ENCODE data around the gene CDON.

DNA sequence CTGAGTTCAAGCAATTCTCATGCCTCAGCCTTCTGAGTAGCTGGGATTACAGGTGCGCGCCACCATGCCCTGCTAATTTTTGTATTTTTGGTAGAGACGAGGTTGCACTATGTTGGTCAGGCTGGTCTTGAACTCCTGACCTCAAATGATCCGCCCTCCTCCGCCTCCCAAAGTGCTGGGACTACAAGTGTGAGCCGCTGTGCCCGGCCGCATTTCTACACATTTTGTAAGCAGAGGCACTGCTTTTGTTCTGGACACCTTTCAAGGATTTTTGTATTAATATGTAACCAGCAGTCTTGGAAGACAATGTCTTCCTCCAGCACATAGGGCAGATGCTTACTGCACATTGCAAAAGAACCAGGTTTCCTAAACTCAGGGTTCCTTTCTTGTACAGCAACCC is 128.2 kb downstream of the CDON start:
- TF ChIP-seq, protein P1, sequence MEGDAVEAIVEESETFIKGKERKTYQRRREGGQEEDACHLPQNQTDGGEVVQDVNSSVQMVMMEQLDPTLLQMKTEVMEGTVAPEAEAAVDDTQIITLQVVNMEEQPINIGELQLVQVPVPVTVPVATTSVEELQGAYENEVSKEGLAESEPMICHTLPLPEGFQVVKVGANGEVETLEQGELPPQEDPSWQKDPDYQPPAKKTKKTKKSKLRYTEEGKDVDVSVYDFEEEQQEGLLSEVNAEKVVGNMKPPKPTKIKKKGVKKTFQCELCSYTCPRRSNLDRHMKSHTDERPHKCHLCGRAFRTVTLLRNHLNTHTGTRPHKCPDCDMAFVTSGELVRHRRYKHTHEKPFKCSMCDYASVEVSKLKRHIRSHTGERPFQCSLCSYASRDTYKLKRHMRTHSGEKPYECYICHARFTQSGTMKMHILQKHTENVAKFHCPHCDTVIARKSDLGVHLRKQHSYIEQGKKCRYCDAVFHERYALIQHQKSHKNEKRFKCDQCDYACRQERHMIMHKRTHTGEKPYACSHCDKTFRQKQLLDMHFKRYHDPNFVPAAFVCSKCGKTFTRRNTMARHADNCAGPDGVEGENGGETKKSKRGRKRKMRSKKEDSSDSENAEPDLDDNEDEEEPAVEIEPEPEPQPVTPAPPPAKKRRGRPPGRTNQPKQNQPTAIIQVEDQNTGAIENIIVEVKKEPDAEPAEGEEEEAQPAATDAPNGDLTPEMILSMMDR (IDR thresholded peaks at IDR 0.05; ENCODE audit: insufficient read depth, low read length), result no peak
- TF ChIP-seq SPI1 (IDR thresholded peaks at IDR 0.05; ENCODE audit: borderline replicate concordance, low read depth), result no peak
- no peak for TF ChIP-seq GABPA (IDR thresholded peaks at IDR 0.05; ENCODE audit: low read depth)
- TF ChIP-seq POLR2AphosphoS5 (IDR thresholded peaks at IDR 0.05; ENCODE audit: low read depth), result no peak
- TF ChIP-seq, protein P2, sequence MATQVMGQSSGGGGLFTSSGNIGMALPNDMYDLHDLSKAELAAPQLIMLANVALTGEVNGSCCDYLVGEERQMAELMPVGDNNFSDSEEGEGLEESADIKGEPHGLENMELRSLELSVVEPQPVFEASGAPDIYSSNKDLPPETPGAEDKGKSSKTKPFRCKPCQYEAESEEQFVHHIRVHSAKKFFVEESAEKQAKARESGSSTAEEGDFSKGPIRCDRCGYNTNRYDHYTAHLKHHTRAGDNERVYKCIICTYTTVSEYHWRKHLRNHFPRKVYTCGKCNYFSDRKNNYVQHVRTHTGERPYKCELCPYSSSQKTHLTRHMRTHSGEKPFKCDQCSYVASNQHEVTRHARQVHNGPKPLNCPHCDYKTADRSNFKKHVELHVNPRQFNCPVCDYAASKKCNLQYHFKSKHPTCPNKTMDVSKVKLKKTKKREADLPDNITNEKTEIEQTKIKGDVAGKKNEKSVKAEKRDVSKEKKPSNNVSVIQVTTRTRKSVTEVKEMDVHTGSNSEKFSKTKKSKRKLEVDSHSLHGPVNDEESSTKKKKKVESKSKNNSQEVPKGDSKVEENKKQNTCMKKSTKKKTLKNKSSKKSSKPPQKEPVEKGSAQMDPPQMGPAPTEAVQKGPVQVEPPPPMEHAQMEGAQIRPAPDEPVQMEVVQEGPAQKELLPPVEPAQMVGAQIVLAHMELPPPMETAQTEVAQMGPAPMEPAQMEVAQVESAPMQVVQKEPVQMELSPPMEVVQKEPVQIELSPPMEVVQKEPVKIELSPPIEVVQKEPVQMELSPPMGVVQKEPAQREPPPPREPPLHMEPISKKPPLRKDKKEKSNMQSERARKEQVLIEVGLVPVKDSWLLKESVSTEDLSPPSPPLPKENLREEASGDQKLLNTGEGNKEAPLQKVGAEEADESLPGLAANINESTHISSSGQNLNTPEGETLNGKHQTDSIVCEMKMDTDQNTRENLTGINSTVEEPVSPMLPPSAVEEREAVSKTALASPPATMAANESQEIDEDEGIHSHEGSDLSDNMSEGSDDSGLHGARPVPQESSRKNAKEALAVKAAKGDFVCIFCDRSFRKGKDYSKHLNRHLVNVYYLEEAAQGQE (IDR thresholded peaks at IDR 0.05; ENCODE audit: insufficient replicate concordance, low read depth), result no peak

Measured in HL-60 (cell line).